ENCODE data around the gene HDGFL3.

The HDGFL3 gene

GRCh38 chr15:83192742-83193141 is 14.9 kb downstream of the HDGFL3 start:
- ATAC-seq (ENCODE audit: low read depth) (peak; percentile 64; the same call in 2 of the 3 replicates), DNase-seq (ENCODE audit: low spot score) (no peak)
- H3K27me3 ChIP-seq (ENCODE audit: insufficient read depth, poor library complexity, severe bottlenecking), result no peaks in the 10 kb centered on the region
- H3K36me3 ChIP-seq (ENCODE audit: low read depth), result peaks cover 10% of the 10 kb centered on the region
- no peak for TF ChIP-seq CTCF (IDR thresholded peaks at IDR 0.05; ENCODE audit: poor library complexity, severe bottlenecking)
- H3K9me3 ChIP-seq (ENCODE audit: severe bottlenecking), result no peaks in the 10 kb centered on the region
- peaks cover 54% of the 10 kb centered on the region for H3K4me1 ChIP-seq (ENCODE audit: insufficient read depth, poor library complexity, severe bottlenecking)
- no peak overlapping the region for H3K4me3 ChIP-seq (ENCODE audit: severe bottlenecking)
- peak overlapping the region; percentile 67 for H3K27ac ChIP-seq (ENCODE audit: poor library complexity, severe bottlenecking)

GRCh38 chr15:83190450-83190849 is 17.2 kb downstream of the HDGFL3 start:
- no peaks in the 10 kb centered on the region for H3K9me3 ChIP-seq (ENCODE audit: severe bottlenecking)
- H3K27me3 ChIP-seq (ENCODE audit: insufficient read depth, poor library complexity, severe bottlenecking), result no peaks in the 10 kb centered on the region
- ATAC-seq (ENCODE audit: low read depth) (no peak), DNase-seq (ENCODE audit: low spot score) (no peak)
- no peak overlapping the region for H3K27ac ChIP-seq (ENCODE audit: poor library complexity, severe bottlenecking)
- peaks cover 20% of the 10 kb centered on the region for H3K36me3 ChIP-seq (ENCODE audit: low read depth)
- no peak overlapping the region for H3K4me3 ChIP-seq (ENCODE audit: severe bottlenecking)
- H3K4me1 ChIP-seq (ENCODE audit: insufficient read depth, poor library complexity, severe bottlenecking), result peaks cover 33% of the 10 kb centered on the region
- TF ChIP-seq CTCF (IDR thresholded peaks at IDR 0.05; ENCODE audit: poor library complexity, severe bottlenecking), result no peak

DNA sequence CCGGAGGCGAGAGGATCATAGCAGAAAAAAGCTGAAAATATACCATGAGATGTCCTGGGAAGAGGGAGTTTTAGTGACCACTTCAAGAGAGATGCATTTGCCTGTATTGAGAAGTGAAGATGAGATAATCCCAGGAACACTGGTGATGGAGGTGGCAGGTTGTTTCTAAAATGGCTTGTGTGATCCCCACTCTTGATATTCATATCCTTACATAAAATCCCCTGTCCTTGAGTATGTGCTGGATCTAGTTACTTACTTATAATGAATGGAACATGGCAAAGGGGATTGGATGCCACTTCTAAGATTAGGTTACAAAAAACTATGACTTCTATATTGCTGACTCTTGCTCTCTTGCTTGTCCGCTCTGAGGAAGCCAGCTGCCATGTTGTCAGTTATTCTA is 22.1 kb downstream of the HDGFL3 start:
- TF ChIP-seq CTCF (IDR thresholded peaks at IDR 0.05; ENCODE audit: poor library complexity, severe bottlenecking), result no peak
- no peak overlapping the region for H3K4me3 ChIP-seq (ENCODE audit: severe bottlenecking)
- H3K27ac ChIP-seq (ENCODE audit: poor library complexity, severe bottlenecking), result no peak overlapping the region
- ATAC-seq (ENCODE audit: low read depth) (no peak), DNase-seq (ENCODE audit: low spot score) (no peak)
- H3K36me3 ChIP-seq (ENCODE audit: low read depth), result peaks cover 15% of the 10 kb centered on the region
- H3K4me1 ChIP-seq (ENCODE audit: insufficient read depth, poor library complexity, severe bottlenecking), result no peaks in the 10 kb centered on the region
- no peaks in the 10 kb centered on the region for H3K27me3 ChIP-seq (ENCODE audit: insufficient read depth, poor library complexity, severe bottlenecking)
- no peaks in the 10 kb centered on the region for H3K9me3 ChIP-seq (ENCODE audit: severe bottlenecking)

- Histone ChIP-seq H3K4me1 (ENCODE audit: insufficient read depth, poor library complexity, severe bottlenecking) (no peaks in the 10 kb centered on the region), H3K4me3 (ENCODE audit: severe bottlenecking) (no peak overlapping the region), H3K27me3 (ENCODE audit: insufficient read depth, poor library complexity, severe bottlenecking) (no peaks in the 10 kb centered on the region), H3K36me3 (ENCODE audit: low read depth) (peaks cover 9% of the 10 kb centered on the region), H3K27ac (ENCODE audit: poor library complexity, severe bottlenecking) (no peak overlapping the region), H3K9me3 (ENCODE audit: severe bottlenecking) (peaks cover 3% of the 10 kb centered on the region)
- DNase-seq (ENCODE audit: low spot score) (no peak), ATAC-seq (ENCODE audit: low read depth) (no peak)
- no peak for TF ChIP-seq CTCF (IDR thresholded peaks at IDR 0.05; ENCODE audit: poor library complexity, severe bottlenecking)
These were observed 28.7 kb downstream of the HDGFL3 start for GRCh38 chr15:83178869-83179325.

DNA sequence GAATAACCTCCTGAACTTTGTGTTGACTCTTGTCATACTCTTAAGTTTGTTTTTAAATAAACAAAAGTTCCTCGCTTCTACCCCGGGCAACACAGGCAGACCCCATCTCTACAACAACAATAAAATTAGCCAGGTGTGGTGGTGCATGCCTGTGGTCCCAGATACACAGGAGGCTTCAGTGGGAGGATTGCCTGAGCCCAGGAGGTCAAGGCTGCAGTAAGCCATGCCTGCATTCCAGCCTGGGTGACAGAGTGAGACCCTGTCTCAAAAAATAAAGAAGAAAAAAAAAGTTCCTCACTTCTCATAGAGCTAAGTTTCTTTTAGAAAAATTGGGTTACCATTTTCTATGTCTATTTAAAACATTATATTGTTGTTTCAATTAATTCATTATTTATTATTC is 29.2 kb downstream of the HDGFL3 start:
- peaks cover 9% of the 10 kb centered on the region for H3K36me3 ChIP-seq (ENCODE audit: low read depth)
- no peak overlapping the region for H3K4me3 ChIP-seq (ENCODE audit: severe bottlenecking)
- peaks cover 3% of the 10 kb centered on the region for H3K9me3 ChIP-seq (ENCODE audit: severe bottlenecking)
- TF ChIP-seq CTCF (IDR thresholded peaks at IDR 0.05; ENCODE audit: poor library complexity, severe bottlenecking), result no peak
- no peaks in the 10 kb centered on the region for H3K27me3 ChIP-seq (ENCODE audit: insufficient read depth, poor library complexity, severe bottlenecking)
- ATAC-seq (ENCODE audit: low read depth), result no peak
- no peak overlapping the region for H3K27ac ChIP-seq (ENCODE audit: poor library complexity, severe bottlenecking)
- no peaks in the 10 kb centered on the region for H3K4me1 ChIP-seq (ENCODE audit: insufficient read depth, poor library complexity, severe bottlenecking)
- no peak for DNase-seq (ENCODE audit: low spot score)

All from RWPE2 (cell line).